ENCODE measurements around the gene GFPT2.

Gene GFPT2

DNA sequence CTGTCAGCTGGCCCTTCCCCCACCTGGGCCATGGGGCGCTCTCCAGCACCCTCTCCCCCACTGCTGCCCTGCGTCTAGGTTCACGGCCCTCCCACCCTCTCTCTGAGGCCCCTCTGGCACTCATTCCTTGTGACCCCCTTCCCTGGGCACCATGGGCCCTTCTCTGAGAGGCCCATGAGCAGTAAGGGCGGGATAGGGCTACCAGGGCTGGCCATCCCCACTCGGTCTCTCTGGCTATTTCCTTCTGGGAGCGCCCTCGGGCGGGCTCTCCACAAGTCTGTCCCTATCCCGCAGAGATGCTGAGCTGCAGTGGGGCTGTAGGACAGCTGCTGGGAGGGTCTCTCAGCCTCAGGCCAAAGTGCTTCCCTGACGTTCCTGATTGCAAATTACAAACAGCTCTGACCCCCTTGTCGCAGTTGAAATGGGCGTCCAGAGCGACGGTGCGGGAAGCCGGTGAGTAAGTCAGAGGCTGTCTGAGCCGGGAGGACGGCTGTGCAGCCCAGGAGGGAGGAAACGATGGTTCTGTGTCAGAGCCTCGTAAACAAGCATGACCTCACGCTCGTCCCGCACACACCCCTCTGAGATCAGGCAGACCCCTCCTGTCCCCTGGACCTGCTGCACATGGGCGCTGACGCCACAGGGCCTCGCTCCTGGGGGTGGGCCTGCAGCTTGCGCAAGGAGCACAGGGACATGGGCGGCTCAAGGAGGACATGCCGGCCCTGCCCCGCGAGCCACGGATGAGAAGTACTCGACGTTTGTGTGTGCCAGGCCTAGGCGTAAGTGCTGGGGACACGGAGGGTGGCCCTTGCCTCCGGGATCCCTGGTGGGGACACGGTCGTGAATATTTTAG, 36.3 kb upstream of the GFPT2 start:
- TF ChIP-seq, protein P1, sequence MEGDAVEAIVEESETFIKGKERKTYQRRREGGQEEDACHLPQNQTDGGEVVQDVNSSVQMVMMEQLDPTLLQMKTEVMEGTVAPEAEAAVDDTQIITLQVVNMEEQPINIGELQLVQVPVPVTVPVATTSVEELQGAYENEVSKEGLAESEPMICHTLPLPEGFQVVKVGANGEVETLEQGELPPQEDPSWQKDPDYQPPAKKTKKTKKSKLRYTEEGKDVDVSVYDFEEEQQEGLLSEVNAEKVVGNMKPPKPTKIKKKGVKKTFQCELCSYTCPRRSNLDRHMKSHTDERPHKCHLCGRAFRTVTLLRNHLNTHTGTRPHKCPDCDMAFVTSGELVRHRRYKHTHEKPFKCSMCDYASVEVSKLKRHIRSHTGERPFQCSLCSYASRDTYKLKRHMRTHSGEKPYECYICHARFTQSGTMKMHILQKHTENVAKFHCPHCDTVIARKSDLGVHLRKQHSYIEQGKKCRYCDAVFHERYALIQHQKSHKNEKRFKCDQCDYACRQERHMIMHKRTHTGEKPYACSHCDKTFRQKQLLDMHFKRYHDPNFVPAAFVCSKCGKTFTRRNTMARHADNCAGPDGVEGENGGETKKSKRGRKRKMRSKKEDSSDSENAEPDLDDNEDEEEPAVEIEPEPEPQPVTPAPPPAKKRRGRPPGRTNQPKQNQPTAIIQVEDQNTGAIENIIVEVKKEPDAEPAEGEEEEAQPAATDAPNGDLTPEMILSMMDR (IDR thresholded peaks at IDR 0.05; ENCODE audit: insufficient read depth, low read length, poor library complexity, severe bottlenecking), result no peak
- H3K4me3 ChIP-seq (replicated peaks; ENCODE audit: low read depth, low read length), result no peak overlapping the region
- no peaks in the 10 kb centered on the region for H3K36me3 ChIP-seq (ENCODE audit: control insufficient read depth, insufficient read depth, low read length)
- DNase-seq (ENCODE audit: extremely low read depth, insufficient read length), result no peak
- no peaks in the 10 kb centered on the region for H3K27me3 ChIP-seq (replicated peaks; ENCODE audit: control insufficient read depth, insufficient read depth, low read length)

DNA sequence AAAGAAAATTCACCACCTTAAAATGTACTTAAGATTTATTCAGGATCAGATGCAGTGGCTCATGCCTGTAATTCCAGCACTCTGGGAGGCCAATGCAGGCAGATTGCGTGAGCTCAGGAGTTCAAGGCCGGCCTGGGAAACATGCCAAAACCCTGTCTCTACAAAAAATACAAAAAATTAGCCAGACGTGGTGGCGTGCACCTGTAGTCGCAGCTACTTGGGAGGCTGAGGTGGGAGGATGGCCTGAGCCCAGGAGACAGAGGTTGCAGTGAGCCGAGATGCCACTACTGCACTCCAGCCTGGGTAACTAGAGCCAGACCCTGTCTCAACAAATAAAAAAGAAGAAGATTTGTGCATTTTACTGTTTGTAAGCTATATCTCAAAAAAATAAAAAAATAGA, 34.7 kb upstream of the GFPT2 start:
- no peaks in the 10 kb centered on the region for H3K36me3 ChIP-seq (ENCODE audit: control insufficient read depth, insufficient read depth, low read length)
- no peak overlapping the region for H3K4me3 ChIP-seq (replicated peaks; ENCODE audit: low read depth, low read length)
- no peaks in the 10 kb centered on the region for H3K27me3 ChIP-seq (replicated peaks; ENCODE audit: control insufficient read depth, insufficient read depth, low read length)
- no peak for DNase-seq (ENCODE audit: extremely low read depth, insufficient read length)
- TF ChIP-seq, protein P1 (IDR thresholded peaks at IDR 0.05; ENCODE audit: insufficient read depth, low read length, poor library complexity, severe bottlenecking), result no peak

DNA sequence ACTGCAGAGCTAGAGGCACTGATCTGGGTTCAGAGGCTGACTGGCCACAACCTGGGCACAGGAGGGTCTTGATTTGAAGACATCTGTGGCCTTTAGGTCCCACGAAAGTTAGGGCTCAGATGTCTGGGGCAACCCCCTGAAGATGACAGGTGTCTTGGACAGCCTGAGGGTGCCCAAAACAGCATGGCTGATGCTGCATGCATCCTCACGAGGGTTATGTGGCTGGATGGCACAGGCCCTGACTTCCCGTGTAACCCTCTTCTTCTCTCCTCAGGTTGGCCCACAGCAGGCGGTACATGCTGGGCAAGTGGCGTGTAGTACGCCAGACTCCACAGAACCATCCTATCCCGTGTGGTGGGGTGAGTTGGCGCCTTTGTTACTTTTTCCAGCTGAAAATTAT, 29.8 kb upstream of the GFPT2 start:
- DNase-seq (ENCODE audit: extremely low read depth, insufficient read length), result no peak
- Histone ChIP-seq H3K36me3 (ENCODE audit: control insufficient read depth, insufficient read depth, low read length) (no peaks in the 10 kb centered on the region), H3K27me3 (replicated peaks; ENCODE audit: control insufficient read depth, insufficient read depth, low read length) (no peaks in the 10 kb centered on the region; the same call in 1 of the 2 replicates), H3K4me3 (replicated peaks; ENCODE audit: low read depth, low read length) (no peak overlapping the region)
- TF ChIP-seq, protein P1 (IDR thresholded peaks at IDR 0.05; ENCODE audit: insufficient read depth, low read length, poor library complexity, severe bottlenecking), result no peak

DNA sequence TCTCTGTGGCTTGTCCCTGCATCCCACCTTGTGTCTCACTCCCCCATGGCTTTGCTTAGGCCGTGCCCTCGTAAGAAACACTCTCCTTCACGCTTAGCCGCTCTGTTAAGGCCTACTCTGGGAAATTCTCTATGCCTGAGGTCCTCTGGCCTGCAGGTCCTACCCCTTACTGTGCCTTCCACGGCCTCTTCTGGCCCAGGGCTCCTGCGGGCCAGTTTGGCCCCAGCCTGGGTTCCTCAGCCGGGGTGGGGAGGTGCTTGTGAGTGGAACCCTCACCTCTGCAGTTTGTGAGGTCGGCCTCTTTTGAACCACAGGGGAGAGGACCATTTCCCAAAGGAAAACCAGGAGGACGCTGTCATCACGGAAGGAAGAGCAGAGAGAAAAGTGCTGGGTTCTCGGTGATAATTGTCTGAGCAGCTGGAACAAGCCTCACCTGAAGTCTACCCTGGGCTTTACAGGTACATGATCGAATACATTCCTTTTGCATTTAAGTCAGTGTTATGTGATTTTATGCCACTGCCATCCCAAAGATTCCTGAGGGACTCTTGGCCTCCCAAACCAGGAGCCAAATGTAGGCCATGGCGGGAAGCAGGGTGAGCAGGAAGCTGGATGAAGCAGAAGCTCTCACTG, 28.8 kb upstream of the GFPT2 start:
- no peak overlapping the region for H3K4me3 ChIP-seq (replicated peaks; ENCODE audit: low read depth, low read length)
- H3K36me3 ChIP-seq (ENCODE audit: control insufficient read depth, insufficient read depth, low read length), result no peaks in the 10 kb centered on the region
- DNase-seq (ENCODE audit: extremely low read depth, insufficient read length), result no peak
- TF ChIP-seq, protein P1 (IDR thresholded peaks at IDR 0.05; ENCODE audit: insufficient read depth, low read length, poor library complexity, severe bottlenecking), result no peak
- no peaks in the 10 kb centered on the region; the same call in 1 of the 2 replicates for H3K27me3 ChIP-seq (replicated peaks; ENCODE audit: control insufficient read depth, insufficient read depth, low read length)

DNA sequence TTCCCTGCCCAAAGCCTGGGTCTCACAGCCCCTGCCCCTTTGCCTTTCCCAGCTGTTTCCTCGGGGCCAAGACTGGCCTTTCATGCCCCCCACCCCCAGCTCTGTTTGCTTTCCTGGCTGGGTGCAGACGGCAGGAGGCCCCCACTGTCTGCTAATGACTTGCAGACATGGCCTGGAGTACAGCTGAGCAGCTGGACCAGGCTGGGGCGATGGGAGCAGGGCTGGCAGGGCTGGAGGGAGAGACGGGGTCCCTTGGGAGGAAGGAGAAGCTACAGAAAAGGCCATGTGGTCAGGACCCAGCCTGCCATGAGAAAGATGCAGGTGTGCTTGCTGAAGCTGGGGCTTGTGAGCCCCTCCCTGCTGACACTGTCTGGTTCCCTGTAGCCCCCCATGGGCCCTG, 28.3 kb upstream of the GFPT2 start:
- H3K27me3 ChIP-seq (replicated peaks; ENCODE audit: control insufficient read depth, insufficient read depth, low read length), result no peaks in the 10 kb centered on the region; the same call in 1 of the 2 replicates
- no peak for DNase-seq (ENCODE audit: extremely low read depth, insufficient read length)
- no peak overlapping the region for H3K4me3 ChIP-seq (replicated peaks; ENCODE audit: low read depth, low read length)
- TF ChIP-seq, protein P1 (IDR thresholded peaks at IDR 0.05; ENCODE audit: insufficient read depth, low read length, poor library complexity, severe bottlenecking), result no peak
- H3K36me3 ChIP-seq (ENCODE audit: control insufficient read depth, insufficient read depth, low read length), result no peaks in the 10 kb centered on the region
